Natural killer cell (primary cell): ENCODE results near the gene PCNA. TPM values are rescaled to one million over a fixed set of nuclear protein-coding genes. Genes with fewer than 3 reads are reported as not detected.

Experiments
- ATAC-seq, 3 donors: fragments of 150-1000 bp in 2 of 3; fragments of 200-7000 bp in 1 of 3; cut with Tn5 transposase; 1 replicate in 1 of 3; 2 replicates in 2 of 3; pipeline ENCODE4 v1.10.0; 2021; ENCODE audit warnings: mild to moderate bottlenecking in 2 of 3, moderate library complexity in 2 of 3
- DNase-seq, 2 donors: peaks; one replicate each; pipeline versions ENCODE4 v3.0.0 to v3.0.0-alpha.2; 2013 to 2021; ENCODE audit warnings: mixed read lengths in 1 of 2
- H3K27ac ChIP-seq: one replicate; pipeline ENCODE4 v1.5.1; 2013; ENCODE audit warnings: mild to moderate bottlenecking, low read length
- H3K27me3 ChIP-seq: one replicate; pipeline ENCODE4 v1.6.1; 2013; ENCODE audit warnings: low read length; ENCODE audit not compliant: control insufficient read depth, insufficient read depth
- H3K36me3 ChIP-seq: one replicate; pipeline ENCODE4 v1.6.1; 2013; ENCODE audit warnings: low read length; ENCODE audit not compliant: control insufficient read depth, insufficient read depth
- H3K4me1 ChIP-seq: one replicate; pipeline ENCODE4 v1.6.1; 2013; ENCODE audit warnings: low read length; ENCODE audit not compliant: control insufficient read depth, insufficient read depth
- H3K4me3 ChIP-seq: one replicate; pipeline ENCODE4 v1.5.1; 2013; ENCODE audit warnings: low read length
- H3K9me3 ChIP-seq: one replicate; pipeline ENCODE4 v1.6.1; 2013; ENCODE audit warnings: low read length; ENCODE audit not compliant: control insufficient read depth, insufficient read depth
- H3K27ac Mint-ChIP-seq, 2 donors: one replicate each; pipeline ENCODE4 v1.8.0; 2022; ENCODE audit warnings: mild to moderate bottlenecking in 2 of 2, mixed read lengths in 2 of 2, moderate library complexity in 1 of 2
- H3K27me3 Mint-ChIP-seq, 2 donors: one replicate each; pipeline ENCODE4 v1.8.0; 2022; ENCODE audit warnings: low read depth in 2 of 2, mixed read lengths in 2 of 2
- H3K36me3 Mint-ChIP-seq: one replicate; pipeline ENCODE4 v1.8.0; 2022; ENCODE audit warnings: mixed read lengths
- H3K4me1 Mint-ChIP-seq, 2 donors: one replicate each; pipeline ENCODE4 v1.8.0; 2022; ENCODE audit warnings: mixed read lengths in 2 of 2
- H3K4me3 Mint-ChIP-seq: one replicate; pipeline ENCODE4 v1.8.0; 2022; ENCODE audit warnings: mild to moderate bottlenecking, moderate library complexity, mixed read lengths
- H3K9me3 Mint-ChIP-seq, 2 donors: one replicate each; pipeline ENCODE4 v1.8.0; 2022; ENCODE audit warnings: mixed read lengths in 2 of 2
- whole genome bisulfite sequencing: methylation state at CpG from one replicate; pipeline ENCODE4 v1.1.7; 2013; ENCODE audit warnings: missing lambda C conversion rate; ENCODE audit not compliant: insufficient coverage; 5-methylcytosine and 5-hydroxymethylcytosine counted together
- intact Hi-C: fragments of 100-400 bp; cut with micrococcal nuclease; formaldehyde crosslinking; loops from one replicate; pipeline ENCODE4 v1.14.2; 2022
- total RNA-seq, 4 donors: library from RNA; stranded (reverse); fragments of 120-200 nt in 1 of 4; gene quantifications; one replicate each; pipeline versions ENCODE4 v1.2.3 to v1.2.4, GENCODE V29; 2013 to 2022
- TF ChIP-seq, protein P1 (sequence below): fragments of 200-600 bp; IDR thresholded peaks from one replicate; pipeline ENCODE4 v1.8.0; 2022; ENCODE audit warnings: antibody characterized with exemption

Gene PCNA
- total RNA-seq, 3 donors from 2014 or later (not counting 1 experiment from before 2014, with no cell fraction given) = 41.5 to 50.6 (median 46.9) TPM

DNA sequence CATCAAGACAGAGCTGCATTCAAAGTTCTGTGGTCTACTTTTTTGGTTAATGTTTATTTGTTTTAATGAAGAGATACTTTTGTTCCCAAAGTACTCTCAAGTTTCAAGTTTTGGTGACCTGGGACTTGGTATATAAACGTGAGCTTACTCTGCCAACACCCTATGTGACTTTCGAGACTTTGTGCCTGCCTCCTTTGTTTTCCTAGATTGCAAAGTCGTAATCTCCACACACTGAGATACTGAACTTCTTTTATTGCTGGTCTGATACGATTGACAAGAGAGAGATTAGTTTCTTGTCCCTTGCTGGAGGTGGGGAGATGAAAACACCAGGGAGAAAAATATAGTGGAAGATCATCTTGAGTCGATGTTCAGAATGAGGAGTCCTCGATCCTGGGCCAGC lies 27.9 kb downstream of the PCNA start:
- Mint-ChIP-seq H3K4me3 (no peak overlapping the region), H3K4me1 (peaks cover 15 to 20% of the 10 kb centered on the region in 2 donors), H3K9me3 (no peaks in the 10 kb centered on the region), H3K27me3 (no peaks in the 10 kb centered on the region), H3K36me3 (no peaks in the 10 kb centered on the region), H3K27ac (peak overlapping the region in 1 of 2 donors; percentile 49)
- no peak for ATAC-seq
- 98% methylated on average over 6 of the region's 6 CpGs for WGBS
- no peaks in the 10 kb centered on the region for H3K9me3 ChIP-seq
- TF ChIP-seq, protein P1, sequence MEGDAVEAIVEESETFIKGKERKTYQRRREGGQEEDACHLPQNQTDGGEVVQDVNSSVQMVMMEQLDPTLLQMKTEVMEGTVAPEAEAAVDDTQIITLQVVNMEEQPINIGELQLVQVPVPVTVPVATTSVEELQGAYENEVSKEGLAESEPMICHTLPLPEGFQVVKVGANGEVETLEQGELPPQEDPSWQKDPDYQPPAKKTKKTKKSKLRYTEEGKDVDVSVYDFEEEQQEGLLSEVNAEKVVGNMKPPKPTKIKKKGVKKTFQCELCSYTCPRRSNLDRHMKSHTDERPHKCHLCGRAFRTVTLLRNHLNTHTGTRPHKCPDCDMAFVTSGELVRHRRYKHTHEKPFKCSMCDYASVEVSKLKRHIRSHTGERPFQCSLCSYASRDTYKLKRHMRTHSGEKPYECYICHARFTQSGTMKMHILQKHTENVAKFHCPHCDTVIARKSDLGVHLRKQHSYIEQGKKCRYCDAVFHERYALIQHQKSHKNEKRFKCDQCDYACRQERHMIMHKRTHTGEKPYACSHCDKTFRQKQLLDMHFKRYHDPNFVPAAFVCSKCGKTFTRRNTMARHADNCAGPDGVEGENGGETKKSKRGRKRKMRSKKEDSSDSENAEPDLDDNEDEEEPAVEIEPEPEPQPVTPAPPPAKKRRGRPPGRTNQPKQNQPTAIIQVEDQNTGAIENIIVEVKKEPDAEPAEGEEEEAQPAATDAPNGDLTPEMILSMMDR = no peak
- no peak overlapping the region for H3K4me3 ChIP-seq
- no peak for DNase-seq
- intact Hi-C loops = no loop called here
- H3K4me1 ChIP-seq = peaks cover 16% of the 10 kb centered on the region
- no peak overlapping the region for H3K27ac ChIP-seq
- H3K27me3 ChIP-seq = no peaks in the 10 kb centered on the region
- peaks cover 10% of the 10 kb centered on the region for H3K36me3 ChIP-seq

DNA sequence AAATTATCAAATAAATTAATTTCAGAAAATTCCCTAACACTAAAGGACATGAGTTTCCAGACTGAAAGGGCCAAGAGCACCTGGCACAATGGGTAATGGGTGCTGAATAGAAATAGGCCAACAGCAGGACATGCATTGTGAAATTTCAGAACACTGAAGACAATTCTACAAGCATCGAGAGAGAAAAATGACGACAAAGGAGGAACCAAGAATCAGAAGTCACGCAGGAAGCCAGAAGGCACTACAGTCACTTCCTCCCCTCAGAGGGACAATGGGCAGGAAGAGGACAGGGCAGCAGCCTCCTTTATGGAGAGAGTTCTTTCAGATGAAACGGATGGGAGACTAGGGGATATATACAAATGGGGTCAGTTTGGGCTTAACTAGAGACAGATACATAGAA lies 29.6 kb downstream of the PCNA start:
- Mint-ChIP-seq H3K36me3 (no peaks in the 10 kb centered on the region), H3K27ac (peak overlapping the region; percentile 84 to 85), H3K4me1 (peaks cover 15 to 24% of the 10 kb centered on the region in 2 donors), H3K9me3 (no peaks in the 10 kb centered on the region), H3K27me3 (no peaks in the 10 kb centered on the region), H3K4me3 (peak overlapping the region; percentile 10)
- Histone ChIP-seq H3K4me1 (peaks cover 16% of the 10 kb centered on the region), H3K36me3 (no peaks in the 10 kb centered on the region), H3K9me3 (no peaks in the 10 kb centered on the region), H3K27ac (peak overlapping the region; percentile 51), H3K27me3 (no peaks in the 10 kb centered on the region), H3K4me3 (no peak overlapping the region)
- TF ChIP-seq, protein P1 = no peak
- ATAC-seq = peak; percentile 75 to 78 (median 76)
- DNase-seq = peak in 1 of 2 donors; percentile 46
- WGBS = 0% methylated on average over 2 of the region's 4 CpGs
- intact Hi-C loops = no loop called here

DNA sequence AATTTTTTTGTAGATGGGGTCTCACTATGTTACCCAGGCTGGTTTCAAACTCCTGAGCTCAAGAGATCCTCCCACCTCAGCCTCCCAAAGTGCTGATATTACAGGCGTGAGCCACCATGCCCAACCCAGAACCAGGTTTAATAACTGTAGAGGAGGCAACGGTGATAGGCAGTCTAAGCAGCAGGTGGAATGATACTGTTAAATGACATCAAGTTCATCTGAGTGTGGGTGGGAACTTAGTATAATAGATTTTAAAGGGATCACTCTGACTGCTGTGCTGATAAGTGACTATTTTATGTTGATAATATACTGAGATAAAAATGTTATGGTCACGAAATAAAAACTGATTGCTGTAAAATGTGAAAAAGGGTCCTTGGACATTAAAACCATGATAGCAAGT lies 31.1 kb downstream of the PCNA start:
- Histone ChIP-seq H3K27ac (no peak overlapping the region), H3K4me1 (peaks cover 16% of the 10 kb centered on the region), H3K9me3 (no peaks in the 10 kb centered on the region), H3K36me3 (no peaks in the 10 kb centered on the region), H3K4me3 (no peak overlapping the region), H3K27me3 (no peaks in the 10 kb centered on the region)
- no peak for ATAC-seq
- intact Hi-C loops = no loop called here
- Mint-ChIP-seq H3K36me3 (no peaks in the 10 kb centered on the region), H3K27me3 (no peaks in the 10 kb centered on the region), H3K4me1 (peaks cover 15 to 27% of the 10 kb centered on the region in 2 donors), H3K4me3 (no peak overlapping the region), H3K27ac (peak overlapping the region; percentile 84 to 85), H3K9me3 (no peaks in the 10 kb centered on the region)
- TF ChIP-seq, protein P1 = no peak
- 95% methylated on average over 3 of the region's 3 CpGs for WGBS
- DNase-seq = no peak

DNA sequence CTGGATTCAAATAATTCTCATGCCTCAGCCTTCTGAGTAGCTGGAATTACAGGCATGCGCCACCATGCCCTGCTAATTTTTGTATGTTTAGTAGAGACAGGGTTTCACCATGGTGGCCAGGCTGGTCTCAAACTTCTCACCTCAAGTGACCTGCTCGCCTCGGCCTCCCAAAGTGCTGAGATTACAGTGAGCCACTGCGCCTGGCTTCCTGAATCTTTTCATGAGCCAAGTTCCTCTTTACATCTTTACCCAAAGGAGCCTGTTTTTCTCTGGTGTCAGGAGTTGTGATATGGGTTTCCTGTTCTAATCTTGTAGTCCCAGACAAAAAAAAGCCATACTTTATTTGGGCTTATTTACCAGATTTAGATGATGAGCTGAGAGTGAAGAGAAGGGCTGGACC lies 34.4 kb downstream of the PCNA start:
- peaks cover 24% of the 10 kb centered on the region for H3K4me1 ChIP-seq
- ATAC-seq (no peak), DNase-seq (no peak)
- H3K27ac ChIP-seq = no peak overlapping the region
- no peaks in the 10 kb centered on the region for H3K9me3 ChIP-seq
- WGBS = 47% methylated on average over 4 of the region's 4 CpGs
- Mint-ChIP-seq H3K27me3 (no peaks in the 10 kb centered on the region), H3K4me1 (peaks cover 20 to 32% of the 10 kb centered on the region in 2 donors), H3K9me3 (no peaks in the 10 kb centered on the region), H3K4me3 (no peak overlapping the region), H3K36me3 (no peaks in the 10 kb centered on the region), H3K27ac (no peak overlapping the region)
- TF ChIP-seq, protein P1 = no peak
- no peak overlapping the region for H3K4me3 ChIP-seq
- no peaks in the 10 kb centered on the region for H3K36me3 ChIP-seq
- intact Hi-C loops = no loop called here
- H3K27me3 ChIP-seq = no peaks in the 10 kb centered on the region
